HG03457 (cell line): ENCODE results near the gene GNA12.

ENCODE experiments used
- ATAC-seq: cut with Tn5 transposase; IDR thresholded peaks from one replicate; pipeline ENCODE4 v1.9.1; 2021; ENCODE audit warnings: moderate number of reproducible peaks; ENCODE audit not compliant: unreplicated experiment

GNA12 gene

GRCh38 chr7:2819161-2819953, 24.8 kb downstream of the GNA12 start:
- ATAC-seq, result no peak

GRCh38 chr7:2818653-2819052, 25.5 kb downstream of the GNA12 start:
- ATAC-seq, result no peak

- no peak for ATAC-seq
Measured at GRCh38 chr7:2818121-2818520, 26.0 kb downstream of the GNA12 start.

- ATAC-seq, result no peak
Measured at GRCh38 chr7:2817456-2817855, 26.7 kb downstream of the GNA12 start.

- no peak for ATAC-seq
Measured at GRCh38 chr7:2815875-2816245, 28.2 kb downstream of the GNA12 start.

GRCh38 chr7:2814946-2815874, 28.9 kb downstream of the GNA12 start:
- no peak for ATAC-seq

DNA sequence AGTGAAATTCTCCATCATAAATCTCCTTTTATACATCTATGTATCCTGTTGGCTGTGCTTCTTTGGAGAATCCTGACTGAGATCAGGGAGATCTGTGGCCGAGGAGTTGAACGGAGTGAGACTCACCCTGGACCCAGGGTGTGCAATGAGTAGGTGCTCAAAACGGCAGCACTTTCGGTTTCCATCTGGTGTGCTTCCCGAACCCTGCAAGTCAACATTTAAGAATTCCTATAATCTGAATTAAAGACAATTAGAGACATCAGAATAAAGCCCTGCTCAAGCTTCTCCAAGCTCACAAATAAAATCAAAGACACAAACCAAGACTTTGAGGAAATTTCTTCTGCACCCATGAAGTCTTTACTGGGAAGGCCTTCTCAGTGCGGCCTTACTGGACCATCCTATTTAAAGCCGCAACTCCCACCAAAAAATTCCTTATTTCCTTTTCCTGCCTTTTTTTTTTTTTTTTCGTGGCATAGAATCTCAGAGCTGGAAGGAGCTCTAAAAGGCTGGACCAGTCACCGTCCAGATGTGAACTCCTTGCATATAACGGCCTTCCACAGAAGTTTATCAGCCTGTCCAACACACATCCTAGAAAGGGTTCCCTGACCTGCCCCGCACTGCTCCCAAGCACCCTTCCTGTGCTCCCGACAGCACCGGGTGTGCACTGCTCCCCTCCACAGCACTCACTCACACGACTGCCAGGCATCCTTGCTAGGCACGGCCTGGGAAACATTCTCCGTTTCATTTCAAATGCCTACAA, 29.7 kb downstream of the GNA12 start:
- ATAC-seq, result no peak

DNA sequence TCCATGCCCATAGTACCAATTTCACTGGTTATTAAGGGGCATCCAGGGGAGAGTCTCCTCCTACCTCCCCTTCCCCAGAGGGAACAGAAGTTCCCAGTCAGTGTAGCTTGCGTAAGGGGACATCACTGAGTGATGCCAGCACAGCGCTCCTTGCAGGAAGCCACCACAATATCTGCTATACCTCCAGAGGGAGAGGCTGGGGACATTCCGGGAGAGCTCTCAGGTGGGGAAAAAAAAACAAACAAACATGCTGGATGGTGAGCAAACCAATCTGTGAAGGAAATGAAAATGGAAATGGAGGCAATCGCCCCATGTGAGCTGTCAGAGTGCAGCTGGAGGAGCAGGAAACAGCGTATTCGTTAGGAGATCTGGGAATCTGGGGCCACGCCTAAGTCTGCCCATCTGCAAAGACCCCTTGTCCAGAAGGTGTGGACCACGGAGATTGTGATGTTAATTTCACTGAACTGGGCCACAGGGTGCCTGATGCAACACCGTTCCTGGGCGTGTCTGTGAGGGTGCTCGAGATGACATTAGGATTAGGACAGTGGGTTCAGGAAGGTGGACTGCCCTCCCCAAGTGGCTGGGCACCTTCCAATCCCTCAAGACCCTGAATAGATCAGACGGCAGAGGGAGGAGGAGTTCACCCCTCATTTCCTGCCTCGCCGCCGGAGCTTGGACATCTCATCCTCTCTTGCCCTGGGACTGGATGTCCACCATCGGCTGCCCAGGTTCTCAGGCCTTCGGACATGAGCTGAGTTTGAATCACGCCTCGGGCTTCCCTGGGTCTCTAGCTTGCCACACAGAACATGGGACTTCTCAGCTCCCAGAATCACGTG, 30.5 kb downstream of the GNA12 start:
- ATAC-seq, result no peak

DNA sequence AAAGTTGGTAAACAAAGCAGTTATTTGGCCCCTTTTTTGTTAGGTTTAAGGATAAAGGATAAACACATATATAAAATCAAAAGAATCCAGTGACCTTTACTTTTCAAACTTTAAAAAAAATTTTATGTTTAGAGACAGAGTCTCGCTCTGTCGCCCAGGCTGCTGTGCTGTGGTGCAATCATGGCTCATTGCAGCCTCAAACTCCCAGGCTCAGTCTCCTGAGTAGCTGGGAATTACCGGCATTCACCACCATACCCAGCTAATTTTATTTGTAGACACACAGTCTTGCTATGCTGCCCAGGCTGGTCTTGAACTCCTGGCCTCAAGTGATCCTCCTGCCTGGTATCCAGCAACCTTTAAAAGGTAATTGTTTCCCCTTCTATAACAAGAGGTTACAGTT, 31.3 kb downstream of the GNA12 start:
- no peak for ATAC-seq

DNA sequence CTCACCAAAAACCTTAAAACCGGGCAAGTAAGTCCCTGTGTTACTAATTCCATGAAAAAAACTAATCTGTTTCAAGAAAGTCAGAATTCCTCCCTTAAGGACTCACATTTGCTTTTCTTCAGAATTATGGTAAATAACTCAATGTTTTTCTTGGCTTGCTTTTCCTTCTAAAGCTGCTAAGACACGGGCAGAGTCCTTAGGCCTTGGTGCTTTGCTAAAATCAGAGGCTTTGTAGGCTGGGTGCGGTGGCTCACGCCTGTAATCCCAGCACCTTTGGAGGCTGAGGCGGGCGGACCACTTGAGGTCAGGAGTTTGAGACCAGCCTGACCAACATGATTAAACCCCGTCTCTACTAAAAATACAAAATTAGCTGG, 32.0 kb downstream of the GNA12 start:
- no peak for ATAC-seq

- ATAC-seq, result no peak
Measured at GRCh38 chr7:2811476-2812113, 32.5 kb downstream of the GNA12 start.

DNA sequence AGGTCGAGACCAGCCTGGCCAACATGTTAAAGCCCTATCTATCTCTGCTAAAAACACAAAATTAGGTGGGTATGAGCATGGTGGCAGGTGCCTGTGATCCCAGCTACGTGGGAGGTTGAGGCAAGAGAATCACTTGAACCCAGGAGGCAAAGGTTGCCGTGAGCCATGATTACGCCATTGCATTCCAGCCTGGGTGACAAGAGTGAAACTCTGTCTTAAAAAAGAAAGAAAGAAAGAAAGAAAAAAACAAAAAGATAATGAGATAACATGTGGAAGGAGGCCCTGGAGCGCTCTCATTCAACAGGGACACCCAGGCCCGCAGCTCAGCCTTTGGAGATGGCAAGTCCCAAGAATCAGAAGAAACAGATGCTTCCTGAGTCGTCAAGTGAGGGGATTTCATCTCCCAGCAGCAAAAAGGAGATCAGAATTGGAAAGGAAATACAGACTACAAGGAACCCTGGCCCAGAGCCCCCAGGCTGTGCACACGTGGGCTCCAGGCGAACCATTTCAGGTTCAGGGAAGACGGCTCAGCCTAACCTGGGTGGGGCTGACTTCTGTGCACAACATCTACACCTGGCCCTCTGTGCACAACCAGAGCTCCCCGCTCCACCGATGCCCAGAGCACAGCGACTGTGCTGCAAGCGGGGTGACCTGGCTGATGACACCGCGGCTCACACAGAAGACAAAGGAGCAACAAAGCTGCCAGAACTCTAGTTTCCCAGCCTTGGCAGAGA, 33.3 kb downstream of the GNA12 start:
- no peak for ATAC-seq

GRCh38 chr7:2809903-2810625, 34.0 kb downstream of the GNA12 start:
- ATAC-seq, result no peak

- no peak for ATAC-seq
Measured at GRCh38 chr7:2808891-2809665, 35.0 kb downstream of the GNA12 start.

DNA sequence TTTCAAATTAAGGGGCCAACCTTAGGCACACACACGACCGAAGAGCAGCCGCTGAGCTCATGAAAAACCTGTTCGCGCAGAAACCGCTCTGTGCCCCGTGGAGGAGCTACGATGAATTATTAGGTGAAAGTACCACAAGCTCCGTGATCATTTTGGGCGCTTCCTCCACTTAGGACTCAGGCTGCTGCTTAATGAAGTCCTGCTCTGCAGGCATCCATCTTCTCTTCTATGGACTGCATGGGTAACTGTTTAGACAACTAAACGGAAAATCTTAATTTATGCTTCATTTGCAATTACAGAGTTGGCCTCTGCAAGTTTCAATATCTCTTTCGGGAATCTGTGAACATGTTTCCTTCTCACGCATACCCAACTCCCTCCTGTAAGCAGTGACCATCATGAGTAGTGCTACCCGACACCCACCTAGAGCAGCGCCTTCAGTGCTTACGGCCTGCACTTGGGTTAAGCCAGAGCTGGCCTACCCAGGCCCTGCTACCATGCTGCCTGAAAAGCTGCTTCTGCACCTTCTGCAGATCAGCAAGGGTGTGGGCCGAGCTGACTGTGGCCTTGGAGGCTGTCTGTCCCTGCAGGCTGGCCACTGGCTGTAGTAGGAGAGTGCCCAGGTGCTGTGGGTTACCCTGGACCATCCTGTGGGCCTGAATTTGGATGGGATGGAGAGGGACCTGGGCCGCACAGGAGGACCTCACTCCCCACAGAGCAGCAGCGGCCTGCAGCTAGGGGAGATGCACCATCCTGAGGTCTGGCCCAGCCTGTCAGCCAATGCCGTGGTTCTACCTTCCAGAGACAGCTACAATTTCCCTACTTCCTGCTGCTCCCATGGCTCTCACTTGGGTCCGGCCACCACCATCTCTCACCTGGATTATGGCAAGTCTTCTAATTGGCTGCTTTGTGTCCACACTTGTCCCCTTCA, 36.0 kb downstream of the GNA12 start:
- ATAC-seq, result no peak

- ATAC-seq, result no peak
Measured at GRCh38 chr7:2807460-2807844, 36.7 kb downstream of the GNA12 start.

DNA sequence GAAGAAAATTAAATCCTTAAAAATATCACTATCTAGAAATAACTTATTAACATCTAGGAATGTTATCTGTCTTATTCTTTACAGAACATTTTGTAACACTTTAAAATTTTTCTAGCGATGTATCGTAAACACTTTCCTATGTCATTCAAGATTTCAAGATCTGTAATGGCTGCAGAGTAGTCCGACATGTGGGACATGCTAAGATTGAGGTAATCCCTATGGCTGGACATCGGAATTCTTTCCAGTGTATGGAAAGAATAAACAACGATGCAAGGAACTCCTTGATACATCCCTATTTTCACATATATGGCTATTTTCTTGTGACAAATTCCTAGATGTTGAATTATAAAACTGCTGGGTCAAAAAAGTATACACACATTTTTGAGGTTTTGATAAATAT, 37.5 kb downstream of the GNA12 start:
- ATAC-seq, result no peak
